ENCODE results near the gene CXCL10.

CXCL10 gene

DNA sequence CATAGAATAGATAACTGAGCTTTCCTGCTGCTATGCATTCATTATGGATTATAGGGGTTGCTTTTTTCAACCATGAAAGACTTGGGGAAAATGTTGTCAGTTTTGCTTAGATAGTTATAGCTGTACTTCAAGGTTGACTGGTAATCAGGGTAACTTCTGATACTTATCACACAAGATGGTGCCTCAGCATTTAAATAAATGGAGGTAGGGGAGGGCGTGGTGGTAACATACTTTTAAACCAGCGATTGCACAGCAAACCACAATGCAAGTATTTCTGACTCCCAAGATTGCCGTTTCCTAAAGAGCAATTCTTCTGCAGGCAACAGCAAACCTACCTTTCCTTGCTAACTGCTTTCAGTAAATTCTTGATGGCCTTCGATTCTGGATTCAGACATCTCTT lies 1.3 kb downstream of the CXCL10 start:
- TF ChIP-seq, protein P1, sequence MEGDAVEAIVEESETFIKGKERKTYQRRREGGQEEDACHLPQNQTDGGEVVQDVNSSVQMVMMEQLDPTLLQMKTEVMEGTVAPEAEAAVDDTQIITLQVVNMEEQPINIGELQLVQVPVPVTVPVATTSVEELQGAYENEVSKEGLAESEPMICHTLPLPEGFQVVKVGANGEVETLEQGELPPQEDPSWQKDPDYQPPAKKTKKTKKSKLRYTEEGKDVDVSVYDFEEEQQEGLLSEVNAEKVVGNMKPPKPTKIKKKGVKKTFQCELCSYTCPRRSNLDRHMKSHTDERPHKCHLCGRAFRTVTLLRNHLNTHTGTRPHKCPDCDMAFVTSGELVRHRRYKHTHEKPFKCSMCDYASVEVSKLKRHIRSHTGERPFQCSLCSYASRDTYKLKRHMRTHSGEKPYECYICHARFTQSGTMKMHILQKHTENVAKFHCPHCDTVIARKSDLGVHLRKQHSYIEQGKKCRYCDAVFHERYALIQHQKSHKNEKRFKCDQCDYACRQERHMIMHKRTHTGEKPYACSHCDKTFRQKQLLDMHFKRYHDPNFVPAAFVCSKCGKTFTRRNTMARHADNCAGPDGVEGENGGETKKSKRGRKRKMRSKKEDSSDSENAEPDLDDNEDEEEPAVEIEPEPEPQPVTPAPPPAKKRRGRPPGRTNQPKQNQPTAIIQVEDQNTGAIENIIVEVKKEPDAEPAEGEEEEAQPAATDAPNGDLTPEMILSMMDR (IDR thresholded peaks at IDR 0.05; ENCODE audit: low read depth, low read length) = no peak
- no peak for DNase-seq (ENCODE audit: low read depth in 2 of 2)
- H3K4me3 ChIP-seq (replicated peaks in 1 of 2; ENCODE audit: low read depth in 2 of 2, low read length in 2 of 2) = no peak overlapping the region

DNA sequence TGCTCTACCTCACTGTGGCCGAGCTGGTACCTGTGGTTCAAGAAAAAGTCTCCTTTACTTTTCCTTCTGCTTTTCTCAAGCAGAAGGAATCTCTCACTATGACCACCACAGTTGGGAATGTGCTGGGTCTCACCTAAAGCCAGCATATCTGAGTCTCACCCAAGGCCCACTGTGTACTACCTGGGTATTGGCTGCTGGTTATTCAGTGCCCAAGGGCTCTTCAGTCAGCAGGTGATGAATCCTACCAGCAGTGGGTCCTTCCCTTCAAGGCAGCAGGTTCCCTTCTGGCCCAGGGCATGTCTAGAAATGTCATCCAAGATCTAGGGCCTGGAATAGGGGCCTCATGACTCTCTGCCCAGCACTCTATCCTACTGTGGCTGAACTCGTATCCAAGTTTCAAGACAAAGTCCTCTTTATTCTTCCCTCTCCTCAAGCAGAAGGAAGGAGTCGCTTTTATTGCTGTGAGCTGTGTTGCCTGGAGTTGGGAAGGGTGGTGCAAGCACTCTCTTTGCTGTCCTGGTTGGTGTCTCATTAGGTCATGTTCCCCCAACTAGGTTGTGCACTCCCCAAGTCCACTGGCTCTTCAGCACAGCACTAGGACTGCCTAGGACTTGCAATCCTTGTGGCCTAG lies 6.1 kb downstream of the CXCL10 start:
- TF ChIP-seq, protein P1 (IDR thresholded peaks at IDR 0.05; ENCODE audit: low read depth, low read length) = no peak
- no peak overlapping the region for H3K4me3 ChIP-seq (replicated peaks in 1 of 2; ENCODE audit: low read depth in 2 of 2, low read length in 2 of 2)
- no peak for DNase-seq (ENCODE audit: low read depth in 2 of 2)

DNA sequence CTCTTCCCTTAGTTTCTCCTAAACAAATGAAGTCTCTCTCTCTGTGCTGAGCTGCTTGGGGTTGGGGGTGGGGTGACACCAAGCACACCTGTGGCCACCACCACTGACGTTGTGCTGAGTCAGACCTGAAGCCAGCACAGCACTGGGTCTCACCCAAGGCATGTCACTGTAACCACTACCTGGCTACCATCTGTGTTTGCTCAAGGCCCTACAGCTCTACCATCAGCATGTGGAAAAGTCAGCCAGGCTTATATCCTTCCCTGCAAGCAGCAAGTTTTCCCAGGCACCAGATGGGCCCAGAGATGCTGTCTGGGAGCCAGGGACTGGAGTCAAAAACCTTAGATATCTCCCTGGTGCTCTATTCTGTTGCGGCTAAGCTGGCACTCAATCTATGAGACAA lies 6.9 kb downstream of the CXCL10 start:
- TF ChIP-seq, protein P1 (IDR thresholded peaks at IDR 0.05; ENCODE audit: low read depth, low read length) = no peak

DNA sequence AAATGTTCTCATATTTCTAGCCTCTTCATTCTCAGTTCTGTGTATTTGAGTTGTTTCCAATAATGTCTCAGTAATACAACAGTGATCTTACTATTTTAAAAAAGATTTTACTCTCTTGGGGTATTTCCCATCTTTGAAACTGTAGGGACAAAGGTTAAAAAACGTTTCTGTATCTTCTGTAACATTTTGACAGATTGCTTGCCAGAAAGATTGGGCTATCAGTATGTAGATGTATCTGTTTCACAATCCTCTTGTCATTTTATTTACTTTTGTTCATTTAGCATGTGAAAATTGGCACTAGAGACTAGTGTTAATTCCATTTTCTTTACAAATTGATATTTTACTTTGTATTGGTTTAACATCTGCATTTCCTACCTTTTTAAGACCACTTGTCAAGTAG lies 9.8 kb downstream of the CXCL10 start:
- no peak overlapping the region for H3K4me3 ChIP-seq (replicated peaks in 1 of 2; ENCODE audit: low read depth in 2 of 2, low read length in 2 of 2)
- DNase-seq (ENCODE audit: low read depth in 2 of 2) = no peak
- TF ChIP-seq, protein P1 (IDR thresholded peaks at IDR 0.05; ENCODE audit: low read depth, low read length) = no peak

More for the DNA sequence above, 6.9 kb downstream of the CXCL10 start:
- DNase-seq (ENCODE audit: low read depth in 2 of 2) = no peak
- no peak overlapping the region for H3K4me3 ChIP-seq (replicated peaks in 1 of 2; ENCODE audit: low read depth in 2 of 2, low read length in 2 of 2)

DNA sequence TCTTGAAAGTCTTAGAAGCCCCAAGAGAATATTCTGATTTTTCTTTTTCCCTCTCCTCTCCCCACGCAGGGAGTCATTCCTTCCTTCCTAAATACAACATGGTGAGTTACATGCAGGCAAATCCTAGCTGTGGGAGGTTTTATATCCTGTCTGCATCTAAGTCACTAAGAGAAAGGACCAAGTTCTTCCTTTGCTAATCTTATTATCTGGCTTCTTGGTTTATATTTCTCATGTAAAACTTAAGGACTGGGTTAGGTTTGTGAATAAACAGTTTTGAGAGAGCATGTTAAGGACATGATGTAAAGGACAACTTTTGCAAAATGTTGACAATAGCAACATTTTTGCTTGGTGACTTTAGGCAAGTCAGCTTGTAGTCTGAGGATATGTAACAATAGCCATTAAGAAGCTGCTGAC lies 10.9 kb downstream of the CXCL10 start:
- TF ChIP-seq, protein P1 (IDR thresholded peaks at IDR 0.05; ENCODE audit: low read depth, low read length) = no peak
- DNase-seq (ENCODE audit: low read depth in 2 of 2) = peak in 1 of 2 donors; percentile 70
- H3K4me3 ChIP-seq (replicated peaks in 1 of 2; ENCODE audit: low read depth in 2 of 2, low read length in 2 of 2) = no peak overlapping the region

DNA sequence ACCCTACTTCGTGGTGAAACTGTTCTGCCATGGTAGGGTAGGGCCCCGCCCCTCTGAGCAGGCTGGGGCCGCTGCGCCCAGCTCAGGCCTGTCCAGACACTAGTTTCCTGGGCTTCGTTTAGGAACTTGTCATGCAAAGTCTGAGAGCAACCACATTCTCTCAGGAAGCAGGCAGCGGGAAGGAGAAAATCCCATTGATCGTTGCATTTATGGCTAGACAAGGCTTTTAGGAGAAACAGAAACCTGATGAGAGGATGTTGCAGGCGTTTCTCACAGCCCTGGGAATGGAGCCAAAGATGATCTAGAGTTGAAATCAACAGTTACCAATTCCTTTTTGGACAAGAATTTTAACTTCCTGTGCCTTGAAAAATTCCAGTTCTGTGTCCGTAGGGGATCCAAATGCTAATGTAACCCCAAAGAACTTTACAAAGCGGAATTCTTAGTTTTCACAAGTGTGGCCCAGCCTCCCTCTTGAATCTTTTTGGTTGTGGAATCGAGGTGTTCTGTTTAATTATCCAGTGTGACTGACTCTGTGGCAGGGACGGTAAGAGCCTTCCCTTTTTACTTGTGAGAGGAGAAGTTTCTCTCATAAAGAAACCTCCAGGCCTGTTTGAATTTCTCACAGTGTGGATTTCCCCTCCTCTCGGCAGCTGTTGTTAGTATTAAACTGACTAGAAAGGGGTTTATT lies 11.5 kb downstream of the CXCL10 start:
- TF ChIP-seq, protein P1 (IDR thresholded peaks at IDR 0.05; ENCODE audit: low read depth, low read length) = no peak
- peak; percentile 71 to 86 for DNase-seq (ENCODE audit: low read depth in 2 of 2)

More for the DNA sequence above, 11.5 kb downstream of the CXCL10 start:
- peak overlapping the region in 1 of 2 donors; percentile 5 for H3K4me3 ChIP-seq (replicated peaks in 1 of 2; ENCODE audit: low read depth in 2 of 2, low read length in 2 of 2)
